H1 (cell line): ENCODE measurements around the gene FADS2. TPM values are rescaled to one million over a fixed set of nuclear protein-coding genes. Genes with fewer than 3 reads are reported as not detected.

Experiments used
- EZH2 ChIP-seq: fragments of 200-600 bp; sonication (generic); IDR thresholded peaks from 2 replicates; pipeline ENCODE4 v1.7.1; 2012; ENCODE audit warnings: low read depth, mild to moderate bottlenecking, moderate library complexity, low read length, inconsistent platforms; ENCODE audit not compliant: severe bottlenecking
- RBBP5 ChIP-seq: IDR thresholded peaks from 2 replicates; pipeline ENCODE4 v1.7.1; 2012; ENCODE audit warnings: low read depth, mild to moderate bottlenecking, inconsistent platforms, low read length, moderate library complexity, borderline replicate concordance
- SAP30 ChIP-seq: fragments of 300-600 bp; sonication (generic); IDR thresholded peaks from 2 replicates; pipeline ENCODE4 v1.7.1; 2012; ENCODE audit warnings: low read length, moderate library complexity, mild to moderate bottlenecking, inconsistent platforms; ENCODE audit not compliant: insufficient read depth, insufficient replicate concordance
- TCF12 ChIP-seq: IDR thresholded peaks from 2 replicates; pipeline ENCODE4 v1.6.1; 2011; ENCODE audit warnings: low read depth, mild to moderate bottlenecking, low read length
- polyA plus RNA-seq, 7 experiments: library from polyadenylated mRNA; depleted of rRNA in 3 of 7; stranded (reverse) in 5 of 7; unstranded in 2 of 7; fragments of >200 nt in 5 of 7; fragments of 200-250 nt in 2 of 7; gene quantifications; 1 replicate in 5 of 7; 2 replicates in 1 of 7; 4 replicates in 1 of 7; pipeline versions ENCODE4 v1.2.1 to v1.2.3, GENCODE V29; 2011 to 2013; ENCODE audit warnings: missing spikeins in 2 of 7, mixed read lengths in 2 of 7
- total RNA-seq: library from RNA; stranded (reverse); fragmentation: NEBNext Ultra II Directional; extraction: Animal tissue kit (Norgen Biotek cat#: 25700); gene quantifications from 2 replicates; pipeline ENCODE4 v1.2.1, GENCODE V29; 2021

FADS2 gene
- total and polyA plus RNA-seq, 2 of the 8 experiments (the other 6 are each of a cell fraction or from before 2014, with no cell fraction given): 499 to 701 TPM

GRCh38 chr11:61792310-61793082, 35.6 kb upstream of the FADS2 start, which contains the start of the genes FEN1 and TMEM258 (continued):
- TF ChIP-seq RBBP5 (no peak; the same call in 1 of the 2 replicates), SAP30 (no peak), TCF12 (no peak), EZH2 (no peak)
